Stimulated activated CD8-positive, alpha-beta memory T cell treated with anti-CD3 and anti-CD28 coated beads, Interleukin-7, amount 100 ng/mL, for 1 hour (primary cell): Measurements from ENCODE around the gene ADAM22.
"Not testable (repeated sequence)": the region's sequence is repeated elsewhere in the genome, so short reads cannot be mapped to it uniquely, and the experiment has no call there.

Source experiments
- DNase-seq, 2 donors: peaks; one replicate each; pipeline ENCODE4 v3.0.0-alpha.2; 2020; ENCODE audit warnings: low read depth in 2 of 2

The ADAM22 gene

GRCh38 chr7:87933953-87934698 lies at the start of gene ADAM22:
ADAM22 (plus strand) TSS chr7:87934251; CDS start chr7:87934466, 215 bp downstream.
- peak; percentile 64 to 65 for DNase-seq

GRCh38 chr7:87885018-87885417 lies 49.0 kb upstream of the ADAM22 start:
- no peak for DNase-seq

- no peak for DNase-seq
Measured at GRCh38 chr7:87886875-87887274, 47.2 kb upstream of the ADAM22 start.

GRCh38 chr7:87895363-87895762 lies 38.7 kb upstream of the ADAM22 start:
- DNase-seq, result no peak

GRCh38 chr7:87899255-87899654 lies 34.8 kb upstream of the ADAM22 start:
- no peak for DNase-seq

GRCh38 chr7:87907136-87907906 lies 26.7 kb upstream of the ADAM22 start:
- not testable (repeated sequence) for DNase-seq

- DNase-seq, result not testable (repeated sequence)
Measured at GRCh38 chr7:87908814-87909213, 25.2 kb upstream of the ADAM22 start.

GRCh38 chr7:87912121-87912520 lies 21.9 kb upstream of the ADAM22 start:
- no peak for DNase-seq

GRCh38 chr7:87918740-87919139 lies 15.3 kb upstream of the ADAM22 start:
- DNase-seq, result no peak

- DNase-seq, result no peak
Measured at GRCh38 chr7:87919875-87920274, 14.2 kb upstream of the ADAM22 start.

- DNase-seq, result no peak
Measured at GRCh38 chr7:87920578-87920977, 13.5 kb upstream of the ADAM22 start.

- DNase-seq, result not testable (repeated sequence)
Measured at GRCh38 chr7:87922759-87923395, 11.2 kb upstream of the ADAM22 start.

- DNase-seq, result no peak
Measured at GRCh38 chr7:87926581-87927461, 7.2 kb upstream of the ADAM22 start.

- DNase-seq, result no peak
Measured at GRCh38 chr7:87933605-87933952, 472 bp upstream of the ADAM22 start.

GRCh38 chr7:87934699-87935383 lies 790 bp downstream of the ADAM22 start:
- no peak for DNase-seq

- no peak for DNase-seq
Measured at GRCh38 chr7:87935384-87935706, 1.3 kb downstream of the ADAM22 start.

GRCh38 chr7:87941138-87941537 lies 7.1 kb downstream of the ADAM22 start:
- no peak for DNase-seq

- DNase-seq, result no peak
Measured at GRCh38 chr7:87944547-87944946, 10.5 kb downstream of the ADAM22 start.

- not testable (repeated sequence) for DNase-seq
Measured at GRCh38 chr7:87945926-87946325, 11.9 kb downstream of the ADAM22 start.

- DNase-seq, result no peak
Measured at GRCh38 chr7:87948371-87948770, 14.3 kb downstream of the ADAM22 start.

- no peak for DNase-seq
Measured at GRCh38 chr7:87959336-87959735, 25.3 kb downstream of the ADAM22 start.
